DMS114 treated with DMSO at 0.1 percent for 48 hours (cell line): ENCODE measurements around the gene CCL17.
"Not testable (repeated sequence)": the region's sequence is repeated elsewhere in the genome, so short reads cannot be mapped to it uniquely, and the experiment has no call there.

Source experiments
- DNase-seq: peaks from one replicate; lab custom pipeline; 2025; ENCODE audit not compliant: unreplicated experiment; lab: John Stamatoyannopoulos, UW

Gene CCL17

GRCh38 chr16:57403965-57404817 is at the start of gene CCL17:
Gene CCL17 (plus strand): TSS chr16:57404767. CDS start chr16:57413933, 9,166 bp downstream.
- no peak for DNase-seq

- DNase-seq, result no peak
Observed at GRCh38 chr16:57355898-57356414, 48.6 kb upstream of the CCL17 start.

- DNase-seq, result no peak
Observed at GRCh38 chr16:57356547-57356946, 48.0 kb upstream of the CCL17 start.

- DNase-seq, result no peak
Observed at GRCh38 chr16:57357330-57358085, 47.1 kb upstream of the CCL17 start.

- DNase-seq, result no peak
Observed at GRCh38 chr16:57358086-57358420, 46.5 kb upstream of the CCL17 start.

- no peak for DNase-seq
Observed at GRCh38 chr16:57358527-57359095, 46.0 kb upstream of the CCL17 start, which contains the start of gene CCL22. Gene CCL22 (plus strand): TSS chr16:57358783. CDS start chr16:57358817, 34 bp downstream.

GRCh38 chr16:57360321-57360935 is 44.1 kb upstream of the CCL17 start:
- no peak for DNase-seq

- DNase-seq, result no peak
Observed at GRCh38 chr16:57361404-57361803, 43.2 kb upstream of the CCL17 start.

GRCh38 chr16:57364143-57364542 is 40.4 kb upstream of the CCL17 start:
- no peak for DNase-seq

- no peak for DNase-seq
Observed at GRCh38 chr16:57366544-57367040, 38.0 kb upstream of the CCL17 start.

GRCh38 chr16:57367116-57367752 is 37.3 kb upstream of the CCL17 start:
- no peak for DNase-seq

- no peak for DNase-seq
Observed at GRCh38 chr16:57371494-57372371, 32.8 kb upstream of the CCL17 start.

GRCh38 chr16:57372372-57373116 is 32.0 kb upstream of the CCL17 start, which contains the start of gene CX3CL1:
Gene CX3CL1 (plus strand): TSS chr16:57372490. CDS start chr16:57372569, 79 bp downstream.
- DNase-seq, result no peak

- no peak for DNase-seq
Observed at GRCh38 chr16:57373117-57373947, 31.2 kb upstream of the CCL17 start.

GRCh38 chr16:57374067-57374534 is 30.5 kb upstream of the CCL17 start:
- DNase-seq, result no peak

GRCh38 chr16:57374925-57375465 is 29.6 kb upstream of the CCL17 start:
- not testable (repeated sequence) for DNase-seq

GRCh38 chr16:57376313-57376818 is 28.2 kb upstream of the CCL17 start:
- no peak for DNase-seq
